B cell (primary cell): ENCODE results near the gene PCLO. TPM values are rescaled to one million over a fixed set of nuclear protein-coding genes. Genes with fewer than 3 reads are reported as not detected.

Experiments used
- ATAC-seq: fragments of 200-7000 bp; cut with Tn5 transposase; one replicate; pipeline ENCODE4 v1.10.0; 2021; ENCODE audit warnings: low read depth, mild to moderate bottlenecking, moderate number of reproducible peaks, moderate library complexity
- CTCF ChIA-PET: fragments of 350-600 bp; sonication (Branson Sonifier 250); formaldehyde crosslinking; loops from one replicate; lab custom pipeline; 2021; ENCODE audit warnings: antibody characterized with exemption, inconsistent platforms; lab: Charles Lee
- POLR2A ChIA-PET: fragments of 350-600 bp; sonication (Branson Sonifier 250); formaldehyde crosslinking; loops from one replicate; lab custom pipeline; 2021; ENCODE audit warnings: antibody characterized with exemption; lab: Charles Lee
- DNase-seq: peaks from one replicate; pipeline ENCODE4 v3.0.0; 2013
- H2AFZ ChIP-seq: 2 replicates; pipeline ENCODE4 v1.6.1; 2012; ENCODE audit warnings: mild to moderate bottlenecking, low read depth, low read length; ENCODE audit not compliant: insufficient read depth, poor library complexity, severe bottlenecking
- H3K27ac ChIP-seq, 2 donors: 1 replicate in 1 of 2; 2 replicates in 1 of 2; pipeline ENCODE4 v1.5.1; 2012 to 2013; ENCODE audit warnings: low read length in 2 of 2, mild to moderate bottlenecking in 2 of 2, moderate library complexity in 1 of 2
- H3K27me3 ChIP-seq, 4 experiments: fragments of 200-600 bp in 1 of 4; sonication (generic) in 1 of 4; replicated peaks in 1 of 4; 1 replicate in 2 of 4; 2 replicates in 2 of 4; pipeline versions ENCODE4 v1.6.1 to v1.7.0; 2013 to 2016; ENCODE audit warnings: low read length in 3 of 4, mild to moderate bottlenecking in 2 of 4, mixed read lengths in 1 of 4, moderate library complexity in 1 of 4; ENCODE audit not compliant: insufficient read depth in 4 of 4, control insufficient read depth in 3 of 4; ENCODE audit errors: control extremely low read depth in 1 of 4
- H3K36me3 ChIP-seq, 2 experiments: replicated peaks in 1 of 2; 1 replicate in 1 of 2; 2 replicates in 1 of 2; pipeline versions ENCODE4 v1.6.1 to v1.7.1; 2013; ENCODE audit warnings: low read length in 1 of 2; ENCODE audit not compliant: insufficient read depth in 2 of 2, control insufficient read depth in 1 of 2; ENCODE audit errors: control extremely low read depth in 1 of 2, extremely low read depth in 1 of 2
- H3K4me1 ChIP-seq, 2 donors: fragments of 200-600 bp in 1 of 2; sonication (generic) in 1 of 2; 1 replicate in 1 of 2; 2 replicates in 1 of 2; pipeline versions ENCODE4 v1.5.1 to v1.6.1; 2013 to 2017; ENCODE audit warnings: low read length in 2 of 2; ENCODE audit not compliant: control insufficient read depth in 2 of 2, insufficient read depth in 2 of 2
- H3K4me2 ChIP-seq: replicated peaks from 2 replicates; pipeline ENCODE3; 2012; ENCODE audit warnings: mild to moderate bottlenecking, low read depth, low read length; ENCODE audit not compliant: poor library complexity, severe bottlenecking
- H3K4me3 ChIP-seq, 5 experiments: fragments of 200-600 bp in 1 of 5; sonication (generic) in 1 of 5; 1 replicate in 3 of 5; 2 replicates in 2 of 5; pipeline versions ENCODE4 v1.5.1 to v1.7.0; 2011 to 2016; ENCODE audit warnings: low read length in 4 of 5, mild to moderate bottlenecking in 4 of 5, low read depth in 2 of 5, control low read depth in 1 of 5, moderate library complexity in 1 of 5; ENCODE audit not compliant: insufficient read depth in 1 of 5; ENCODE audit errors: control extremely low read depth in 1 of 5, extremely low read depth in 1 of 5
- H3K79me2 ChIP-seq: fragments of 200-600 bp; sonication (generic); one replicate; pipeline ENCODE4 v1.6.0; 2016; ENCODE audit warnings: low read length; ENCODE audit not compliant: control insufficient read depth, insufficient read depth
- H3K9ac ChIP-seq: fragments of 200-600 bp; sonication (generic); 2 replicates; pipeline ENCODE4 v1.6.1; 2017; ENCODE audit warnings: mild to moderate bottlenecking, low read length, moderate library complexity
- H3K9me3 ChIP-seq, 3 donors: one replicate each; pipeline versions ENCODE4 v1.6.1 to v1.7.1; 2013; ENCODE audit warnings: low read length in 2 of 3; ENCODE audit not compliant: control insufficient read depth in 2 of 3, insufficient read depth in 1 of 3; ENCODE audit errors: control extremely low read depth in 1 of 3
- H4K20me1 ChIP-seq: 2 replicates; pipeline ENCODE4 v1.6.0; 2012; ENCODE audit warnings: mild to moderate bottlenecking, low read length; ENCODE audit not compliant: insufficient read depth, control insufficient read depth, poor library complexity, severe bottlenecking
- H3K27ac Mint-ChIP-seq: one replicate; pipeline ENCODE4 v1.8.0; 2021; ENCODE audit warnings: mixed read lengths
- H3K27me3 Mint-ChIP-seq: one replicate; pipeline ENCODE4 v1.8.0; 2021; ENCODE audit warnings: mixed read lengths
- H3K4me1 Mint-ChIP-seq: one replicate; pipeline ENCODE4 v1.8.0; 2021; ENCODE audit warnings: mixed read lengths
- H3K4me3 Mint-ChIP-seq: one replicate; pipeline ENCODE4 v1.8.0; 2021; ENCODE audit warnings: mixed read lengths
- H3K9me3 Mint-ChIP-seq: one replicate; pipeline ENCODE4 v1.8.0; 2022; ENCODE audit warnings: mixed read lengths; ENCODE audit not compliant: insufficient read depth
- CTCF ChIP-seq: fragments of 200-600 bp; IDR thresholded peaks from one replicate; pipeline ENCODE4 v1.8.0; 2022; ENCODE audit warnings: antibody characterized with exemption, mild to moderate bottlenecking
- EZH2 ChIP-seq: IDR thresholded peaks from 2 replicates; pipeline ENCODE4 v1.6.1; 2012; ENCODE audit warnings: borderline replicate concordance, low read depth, mild to moderate bottlenecking, moderate library complexity, low read length; ENCODE audit not compliant: insufficient read depth, poor library complexity, severe bottlenecking
- WGBS: methylation state at CpG from one replicate; pipeline ENCODE4 v1.1.5; 2013; ENCODE audit warnings: missing lambda C conversion rate; ENCODE audit not compliant: insufficient coverage; 5-methylcytosine and 5-hydroxymethylcytosine counted together
- intact Hi-C: fragments of 100-400 bp; cut with micrococcal nuclease; formaldehyde crosslinking; loops from one replicate; pipeline ENCODE4 v1.10.0; 2022
- polyA plus RNA-seq: library from polyadenylated mRNA; depleted of rRNA; stranded (reverse); fragments of >200 nt; gene quantifications from 2 replicates; pipeline ENCODE4 v1.2.3, GENCODE V29; 2012
- total RNA-seq, 2 donors: library from RNA; stranded (reverse); fragments of 120-200 nt in 1 of 2; gene quantifications; 1 replicate in 1 of 2; 2 replicates in 1 of 2; pipeline versions ENCODE4 v1.2.3 to v1.2.4, GENCODE V29; 2013 to 2022

PCLO gene
- total and polyA plus RNA-seq, 2 donors (not counting 1 experiment from before 2014, with no cell fraction given): 0.01 to 0.32 TPM

- CTCF ChIA-PET: no interaction called here
- POLR2A ChIA-PET: no interaction called here
- H3K4me1 Mint-ChIP-seq: no peaks in the 10 kb centered on the region
- Histone ChIP-seq H3K36me3 (no peaks in the 10 kb centered on the region), H2AFZ (no peak overlapping the region), H3K4me1 (no peaks in the 10 kb centered on the region), H3K27me3 (no peaks in the 10 kb centered on the region), H3K79me2 (no peaks in the 10 kb centered on the region), H3K4me3 (no peak overlapping the region), H3K27ac (no peak overlapping the region), H3K4me2 (no peak overlapping the region), H3K9me3 (no peaks in the 10 kb centered on the region), H4K20me1 (no peaks in the 10 kb centered on the region), H3K9ac (no peak overlapping the region)
- ATAC-seq: no peak
- TF ChIP-seq CTCF (no peak), EZH2 (no peak)
- H3K27me3 Mint-ChIP-seq: no peaks in the 10 kb centered on the region
- intact Hi-C loops: no loop called here
- H3K27ac Mint-ChIP-seq: no peak overlapping the region
- DNase-seq: no peak
- no peaks in the 10 kb centered on the region for H3K9me3 Mint-ChIP-seq
- no peak overlapping the region for H3K4me3 Mint-ChIP-seq
- WGBS: 42% methylated on average over 1 of the region's 3 CpGs
Observed at GRCh38 chr7:82732677-82733076, 430.0 kb downstream of the PCLO start.

- Histone ChIP-seq H3K9ac (no peak overlapping the region), H3K36me3 (no peaks in the 10 kb centered on the region), H3K4me2 (no peak overlapping the region), H3K4me3 (no peak overlapping the region), H3K9me3 (no peaks in the 10 kb centered on the region), H3K79me2 (no peaks in the 10 kb centered on the region), H3K4me1 (no peaks in the 10 kb centered on the region), H3K27me3 (no peaks in the 10 kb centered on the region), H2AFZ (no peak overlapping the region), H4K20me1 (no peaks in the 10 kb centered on the region), H3K27ac (no peak overlapping the region)
- no peak overlapping the region for H3K4me3 Mint-ChIP-seq
- no peak for TF ChIP-seq CTCF
- TF ChIP-seq EZH2: no peak
- ATAC-seq: no peak
- H3K9me3 Mint-ChIP-seq: no peaks in the 10 kb centered on the region
- no peaks in the 10 kb centered on the region for H3K27me3 Mint-ChIP-seq
- no peak overlapping the region for H3K27ac Mint-ChIP-seq
- ChIA-PET CTCF (no interaction called here), POLR2A (no interaction called here)
- intact Hi-C loops: no loop called here
- H3K4me1 Mint-ChIP-seq: no peaks in the 10 kb centered on the region
- DNase-seq: no peak
- 90% methylated on average over 2 of the region's 8 CpGs for WGBS
Observed at GRCh38 chr7:82729172-82730030, 433.3 kb downstream of the PCLO start.
